Measurements from ENCODE around the gene LMLN. TPM values are rescaled to one million over a fixed set of nuclear protein-coding genes. Genes with fewer than 3 reads are reported as not detected.
"Not testable (repeated sequence)": the region's sequence is repeated elsewhere in the genome, so short reads cannot be mapped to it uniquely, and the experiment has no call there.

LMLN gene
- polyA plus RNA-seq, 1 donor (not counting 4 experiments of a cell fraction or from before 2014, with no cell fraction given), result 5.2 TPM

DNA sequence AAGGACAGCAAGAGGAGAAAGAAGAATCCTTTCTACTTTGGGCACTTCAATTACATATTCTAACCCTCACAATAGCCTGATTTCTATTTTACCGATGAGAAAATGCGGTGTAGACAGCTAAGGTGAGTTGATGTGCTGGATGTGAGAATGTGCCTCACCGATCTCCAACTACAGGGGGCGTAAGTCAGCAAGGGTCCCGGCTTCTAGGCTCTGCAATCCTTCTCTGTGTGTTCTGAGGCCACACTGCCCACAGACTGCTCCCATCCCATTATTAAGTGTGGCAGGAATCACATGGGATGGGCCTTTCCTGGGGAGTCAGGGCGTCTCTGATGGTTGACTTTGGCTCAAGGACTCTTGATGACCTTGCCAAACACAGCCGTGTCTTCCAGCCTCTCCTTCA is 33.6 kb upstream of the LMLN start:
- DNase-seq (ENCODE audit: low read depth, low spot score) (no peak), FAIRE-seq (no peak)
- dilution Hi-C loops (cut with MboI; ENCODE audit: extremely low pct_ligation_motif_present, low sequenced_read_pairs), result no loop called here

DNA sequence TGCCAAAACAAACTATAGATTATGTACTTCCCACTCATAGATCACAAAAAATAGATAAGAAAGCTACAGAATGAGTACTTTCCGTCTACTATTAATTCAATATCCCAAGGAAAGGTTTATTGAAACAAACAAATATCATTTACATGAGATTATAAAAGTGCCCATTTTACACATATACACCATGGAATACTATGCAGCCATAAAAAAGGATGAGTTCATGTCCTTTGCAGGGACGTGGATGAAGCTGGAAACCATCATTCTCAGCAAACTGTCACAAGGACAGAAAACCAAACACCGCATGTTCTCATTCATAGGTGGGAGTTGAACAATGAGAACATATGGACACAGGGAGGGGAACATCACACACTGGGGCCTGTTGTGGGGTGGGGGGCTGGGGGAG is 32.4 kb upstream of the LMLN start:
- H3K79me2 ChIP-seq (ENCODE audit: control insufficient read depth, insufficient read depth, low read length); H2AFZ ChIP-seq (ENCODE audit: control insufficient read depth, low read length); H3K27ac ChIP-seq (ENCODE audit: control insufficient read depth, insufficient read depth, low read length); H3K9me3 ChIP-seq (ENCODE audit: control insufficient read depth, low read depth, low read length); H3K9ac ChIP-seq (ENCODE audit: control insufficient read depth, extremely low read depth, insufficient read depth, low read length); DNase-seq (ENCODE audit: low read depth, low spot score); dilution Hi-C loops (cut with MboI; ENCODE audit: extremely low pct_ligation_motif_present, low sequenced_read_pairs); H3K4me1 ChIP-seq (ENCODE audit: control insufficient read depth, extremely low read depth, insufficient read depth, low read length); FAIRE-seq; H3K4me3 ChIP-seq (ENCODE audit: control insufficient read depth in 2 of 3, extremely low read depth in 1 of 3, insufficient read depth in 2 of 3, low read depth in 1 of 3, low read length in 3 of 3); H3K36me3 ChIP-seq (ENCODE audit: control insufficient read depth in 2 of 2, extremely low read depth in 1 of 2, insufficient read depth in 2 of 2, low read length in 2 of 2); H3K27me3 ChIP-seq (ENCODE audit: control insufficient read depth, extremely low read depth, insufficient read depth, low read length); H4K20me1 ChIP-seq (ENCODE audit: control insufficient read depth, extremely low read depth, insufficient read depth, low read length); H3K9me1 ChIP-seq (ENCODE audit: control insufficient read depth, extremely low read depth, insufficient read depth, low read length); H3K4me2 ChIP-seq (ENCODE audit: control insufficient read depth, extremely low read depth, insufficient read depth, low read depth, low read length): not testable (repeated sequence)

More for the DNA sequence above, 33.6 kb upstream of the LMLN start:
- peaks cover 0 to 2% of the 10 kb centered on the region in 2 experiments for H3K36me3 ChIP-seq (ENCODE audit: control insufficient read depth in 2 of 2, extremely low read depth in 1 of 2, insufficient read depth in 2 of 2, low read length in 2 of 2)
- H3K9me3 ChIP-seq (ENCODE audit: control insufficient read depth, low read depth, low read length), result no peaks in the 10 kb centered on the region
- no peak overlapping the region for H3K9ac ChIP-seq (ENCODE audit: control insufficient read depth, extremely low read depth, insufficient read depth, low read length)
- H3K9me1 ChIP-seq (ENCODE audit: control insufficient read depth, extremely low read depth, insufficient read depth, low read length), result no peaks in the 10 kb centered on the region
- no peaks in the 10 kb centered on the region for H3K4me1 ChIP-seq (ENCODE audit: control insufficient read depth, extremely low read depth, insufficient read depth, low read length)
- H3K27me3 ChIP-seq (ENCODE audit: control insufficient read depth, extremely low read depth, insufficient read depth, low read length), result no peaks in the 10 kb centered on the region
- H2AFZ ChIP-seq (ENCODE audit: control insufficient read depth, low read length), result no peak overlapping the region
- no peaks in the 10 kb centered on the region for H4K20me1 ChIP-seq (ENCODE audit: control insufficient read depth, extremely low read depth, insufficient read depth, low read length)
- no peaks in the 10 kb centered on the region for H3K79me2 ChIP-seq (ENCODE audit: control insufficient read depth, insufficient read depth, low read length)
- H3K27ac ChIP-seq (ENCODE audit: control insufficient read depth, insufficient read depth, low read length), result no peak overlapping the region
- H3K4me3 ChIP-seq (ENCODE audit: control insufficient read depth in 2 of 3, extremely low read depth in 1 of 3, insufficient read depth in 2 of 3, low read depth in 1 of 3, low read length in 3 of 3), result no peak overlapping the region
- no peak overlapping the region for H3K4me2 ChIP-seq (ENCODE audit: control insufficient read depth, extremely low read depth, insufficient read depth, low read depth, low read length)
- TF ChIP-seq EZH2 (IDR thresholded peaks at IDR 0.05; ENCODE audit: low read length), result no peak
- TF ChIP-seq, protein P1, sequence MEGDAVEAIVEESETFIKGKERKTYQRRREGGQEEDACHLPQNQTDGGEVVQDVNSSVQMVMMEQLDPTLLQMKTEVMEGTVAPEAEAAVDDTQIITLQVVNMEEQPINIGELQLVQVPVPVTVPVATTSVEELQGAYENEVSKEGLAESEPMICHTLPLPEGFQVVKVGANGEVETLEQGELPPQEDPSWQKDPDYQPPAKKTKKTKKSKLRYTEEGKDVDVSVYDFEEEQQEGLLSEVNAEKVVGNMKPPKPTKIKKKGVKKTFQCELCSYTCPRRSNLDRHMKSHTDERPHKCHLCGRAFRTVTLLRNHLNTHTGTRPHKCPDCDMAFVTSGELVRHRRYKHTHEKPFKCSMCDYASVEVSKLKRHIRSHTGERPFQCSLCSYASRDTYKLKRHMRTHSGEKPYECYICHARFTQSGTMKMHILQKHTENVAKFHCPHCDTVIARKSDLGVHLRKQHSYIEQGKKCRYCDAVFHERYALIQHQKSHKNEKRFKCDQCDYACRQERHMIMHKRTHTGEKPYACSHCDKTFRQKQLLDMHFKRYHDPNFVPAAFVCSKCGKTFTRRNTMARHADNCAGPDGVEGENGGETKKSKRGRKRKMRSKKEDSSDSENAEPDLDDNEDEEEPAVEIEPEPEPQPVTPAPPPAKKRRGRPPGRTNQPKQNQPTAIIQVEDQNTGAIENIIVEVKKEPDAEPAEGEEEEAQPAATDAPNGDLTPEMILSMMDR (optimal IDR thresholded peaks at IDR 0.05 in 1 of 3, IDR thresholded peaks at IDR 0.05 in 1 of 3, conservative IDR thresholded peaks at IDR 0.05 in 1 of 3; ENCODE audit: extremely low read depth in 1 of 3, insufficient read depth in 2 of 3, low read length in 3 of 3), result peak in 2 of 3 experiments; percentile 20 to 28

GRCh38 chr3:197936819-197937384 is 23.1 kb upstream of the LMLN start:
- H3K36me3 ChIP-seq (ENCODE audit: control insufficient read depth in 2 of 2, extremely low read depth in 1 of 2, insufficient read depth in 2 of 2, low read length in 2 of 2), result no peaks in the 10 kb centered on the region
- H3K79me2 ChIP-seq (ENCODE audit: control insufficient read depth, insufficient read depth, low read length), result no peaks in the 10 kb centered on the region
- H3K4me2 ChIP-seq (ENCODE audit: control insufficient read depth, extremely low read depth, insufficient read depth, low read depth, low read length), result no peak overlapping the region
- FAIRE-seq, result no peak
- no peak for DNase-seq (ENCODE audit: low read depth, low spot score)
- no peaks in the 10 kb centered on the region for H3K9me1 ChIP-seq (ENCODE audit: control insufficient read depth, extremely low read depth, insufficient read depth, low read length)
- no peaks in the 10 kb centered on the region for H3K9me3 ChIP-seq (ENCODE audit: control insufficient read depth, low read depth, low read length)
- no peaks in the 10 kb centered on the region for H3K4me1 ChIP-seq (ENCODE audit: control insufficient read depth, extremely low read depth, insufficient read depth, low read length)
- H3K27me3 ChIP-seq (ENCODE audit: control insufficient read depth, extremely low read depth, insufficient read depth, low read length), result no peaks in the 10 kb centered on the region
- no peak overlapping the region for H3K4me3 ChIP-seq (ENCODE audit: control insufficient read depth in 2 of 3, extremely low read depth in 1 of 3, insufficient read depth in 2 of 3, low read depth in 1 of 3, low read length in 3 of 3)
- TF ChIP-seq, protein P1 (optimal IDR thresholded peaks at IDR 0.05 in 1 of 3, IDR thresholded peaks at IDR 0.05 in 1 of 3, conservative IDR thresholded peaks at IDR 0.05 in 1 of 3; ENCODE audit: extremely low read depth in 1 of 3, insufficient read depth in 2 of 3, low read length in 3 of 3), result no peak
- TF ChIP-seq EZH2 (IDR thresholded peaks at IDR 0.05; ENCODE audit: low read length), result no peak
- no peaks in the 10 kb centered on the region for H4K20me1 ChIP-seq (ENCODE audit: control insufficient read depth, extremely low read depth, insufficient read depth, low read length)
- dilution Hi-C loops (cut with MboI; ENCODE audit: extremely low pct_ligation_motif_present, low sequenced_read_pairs), result no loop called here
- no peak overlapping the region for H2AFZ ChIP-seq (ENCODE audit: control insufficient read depth, low read length)
- no peak overlapping the region for H3K9ac ChIP-seq (ENCODE audit: control insufficient read depth, extremely low read depth, insufficient read depth, low read length)
- H3K27ac ChIP-seq (ENCODE audit: control insufficient read depth, insufficient read depth, low read length), result no peak overlapping the region

Measured in keratinocyte (primary cell).